Right lobe of liver (tissue), 4 donors: ENCODE data around the gene NPTX1.

ENCODE experiments used
- CTCF ChIP-seq, 4 donors: fragments of 200-600 bp in 3 of 4; fragments of 450-650 bp in 1 of 4; IDR thresholded peaks; one replicate each; pipeline versions ENCODE4 v1.5.1 to v1.8.0; 2016 to 2022; ENCODE audit warnings: antibody characterized with exemption in 4 of 4, mild to moderate bottlenecking in 2 of 4
- POLR2A ChIP-seq: fragments of 450-650 bp; IDR thresholded peaks from one replicate; pipeline ENCODE4 v1.6.1; 2017; ENCODE audit warnings: antibody characterized with exemption, mild to moderate bottlenecking
- donor health status: DM: no; HTN: no; CAD: no.
- donor health status: DM: no; HTN: no; CAD: no.
- donor health status: DM: no; HTN: yes; CAD: no.

DNA sequence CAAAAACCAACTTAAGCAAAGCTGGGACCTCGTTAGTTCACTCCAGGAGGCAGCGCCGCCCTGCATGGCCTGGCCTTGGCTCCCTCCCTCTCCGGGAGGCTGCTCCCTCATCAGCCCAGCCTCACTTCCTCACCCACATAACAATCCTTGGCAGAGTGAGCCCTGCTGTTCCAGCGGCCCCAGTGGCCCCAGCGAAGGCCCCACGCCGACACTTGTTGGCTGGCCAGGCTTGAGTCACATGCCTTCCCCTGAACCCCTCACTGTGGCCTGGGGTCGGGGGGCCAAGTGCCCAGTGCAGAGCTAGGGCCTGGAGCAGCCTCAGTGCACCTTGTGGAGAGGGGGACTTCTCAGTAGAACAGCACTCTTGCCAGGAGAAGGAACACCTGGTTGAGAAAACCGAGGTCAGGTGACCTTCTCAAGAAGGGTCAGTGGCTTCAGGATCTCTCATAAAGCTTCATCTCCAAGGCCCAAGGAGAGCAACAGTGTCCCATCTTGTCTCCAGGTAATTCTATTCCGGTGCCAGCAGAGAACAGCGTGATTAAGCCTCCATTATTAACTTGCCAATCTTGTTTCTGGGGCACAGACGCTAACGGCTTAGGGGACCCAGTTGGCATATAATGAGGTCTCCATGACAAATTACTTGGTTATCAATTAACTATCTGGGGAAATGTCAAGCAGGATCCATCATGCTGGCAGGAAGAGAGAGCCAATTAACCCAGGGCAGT lies 34.6 kb downstream of the NPTX1 start:
- TF ChIP-seq CTCF (IDR thresholded peaks at IDR 0.05) (no peak), POLR2A (no peak)
